Skeletal muscle cell (primary cell): ENCODE results near the gene BICD1.

ENCODE experiments used
- DNase-seq: peaks from one replicate; pipeline ENCODE4 v3.0.0-alpha.2; 2010; ENCODE audit warnings: low read depth
- H3K4me3 ChIP-seq: 2 replicates; pipeline ENCODE4 v1.5.1; 2011; ENCODE audit warnings: low read depth, mild to moderate bottlenecking, control low read depth, low read length, moderate library complexity

Gene BICD1

GRCh38 chr12:32135967-32136366, 29.3 kb downstream of the BICD1 start:
- no peak for DNase-seq
- no peak overlapping the region for H3K4me3 ChIP-seq

GRCh38 chr12:32136404-32136803, 29.8 kb downstream of the BICD1 start:
- H3K4me3 ChIP-seq: no peak overlapping the region
- no peak for DNase-seq

GRCh38 chr12:32139064-32139421, 32.4 kb downstream of the BICD1 start:
- DNase-seq: no peak

GRCh38 chr12:32140877-32141276, 34.2 kb downstream of the BICD1 start:
- no peak for DNase-seq
- no peak overlapping the region for H3K4me3 ChIP-seq

More at GRCh38 chr12:32139064-32139421, 32.4 kb downstream of the BICD1 start:
- no peak overlapping the region for H3K4me3 ChIP-seq

GRCh38 chr12:32145096-32145495, 38.4 kb downstream of the BICD1 start:
- no peak for DNase-seq
- no peak overlapping the region for H3K4me3 ChIP-seq

GRCh38 chr12:32146074-32146873, 39.6 kb downstream of the BICD1 start:
- no peak for DNase-seq
- no peak overlapping the region for H3K4me3 ChIP-seq

- DNase-seq: no peak
- no peak overlapping the region for H3K4me3 ChIP-seq
Measured at GRCh38 chr12:32148372-32148771, 41.7 kb downstream of the BICD1 start.

GRCh38 chr12:32149489-32149888, 42.8 kb downstream of the BICD1 start:
- H3K4me3 ChIP-seq: no peak overlapping the region
- DNase-seq: no peak

- H3K4me3 ChIP-seq: no peak overlapping the region
- no peak for DNase-seq
Measured at GRCh38 chr12:32151086-32151485, 44.4 kb downstream of the BICD1 start.

- H3K4me3 ChIP-seq: no peak overlapping the region
- DNase-seq: no peak
Measured at GRCh38 chr12:32151552-32151951, 44.9 kb downstream of the BICD1 start.

GRCh38 chr12:32155041-32155440, 48.4 kb downstream of the BICD1 start:
- no peak overlapping the region for H3K4me3 ChIP-seq
- no peak for DNase-seq

- no peak for DNase-seq
- H3K4me3 ChIP-seq: no peak overlapping the region
Measured at GRCh38 chr12:32155961-32156529, 49.4 kb downstream of the BICD1 start.

- no peak overlapping the region for H3K4me3 ChIP-seq
- DNase-seq: no peak
Measured at GRCh38 chr12:32158525-32158924, 51.9 kb downstream of the BICD1 start.

GRCh38 chr12:32159381-32159780, 52.7 kb downstream of the BICD1 start:
- no peak overlapping the region for H3K4me3 ChIP-seq
- no peak for DNase-seq

GRCh38 chr12:32159925-32160324, 53.3 kb downstream of the BICD1 start:
- DNase-seq: peak; percentile 31
- no peak overlapping the region for H3K4me3 ChIP-seq

- no peak overlapping the region for H3K4me3 ChIP-seq
- no peak for DNase-seq
Measured at GRCh38 chr12:32161058-32161457, 54.4 kb downstream of the BICD1 start.

GRCh38 chr12:32163596-32163995, 56.9 kb downstream of the BICD1 start:
- H3K4me3 ChIP-seq: no peak overlapping the region

GRCh38 chr12:32166510-32166909, 59.9 kb downstream of the BICD1 start:
- no peak overlapping the region for H3K4me3 ChIP-seq

More at GRCh38 chr12:32163596-32163995, 56.9 kb downstream of the BICD1 start:
- DNase-seq: no peak

GRCh38 chr12:32170437-32170998, 63.9 kb downstream of the BICD1 start:
- H3K4me3 ChIP-seq: no peak overlapping the region
- no peak for DNase-seq

More at GRCh38 chr12:32166510-32166909, 59.9 kb downstream of the BICD1 start:
- DNase-seq: no peak

- no peak overlapping the region for H3K4me3 ChIP-seq
- no peak for DNase-seq
Measured at GRCh38 chr12:32171211-32171610, 64.6 kb downstream of the BICD1 start.

- no peak overlapping the region for H3K4me3 ChIP-seq
- no peak for DNase-seq
Measured at GRCh38 chr12:32176606-32177005, 70.0 kb downstream of the BICD1 start.
